CD4-positive, alpha-beta memory T cell (primary cell): Measurements from ENCODE around the gene TRIM66. TPM values are rescaled to one million over a fixed set of nuclear protein-coding genes. Genes with fewer than 3 reads are reported as not detected.
"Not testable (repeated sequence)": the region's sequence is repeated elsewhere in the genome, so short reads cannot be mapped to it uniquely, and the experiment has no call there.

ENCODE experiments used
- CTCF ChIA-PET: fragments of 350-600 bp; sonication (Branson Sonifier 250); formaldehyde crosslinking; loops from one replicate; lab custom pipeline; 2021; ENCODE audit warnings: inconsistent platforms; ENCODE audit not compliant: partially characterized antibody; lab: Charles Lee
- POLR2A ChIA-PET: fragments of 350-600 bp; sonication (Branson Sonifier 250); formaldehyde crosslinking; loops from one replicate; lab custom pipeline; 2021; ENCODE audit not compliant: partially characterized antibody; lab: Charles Lee
- DNase-seq, 5 donors: peaks; one replicate each; pipeline versions ENCODE4 v3.0.0 to v3.0.0-alpha.2; 2020 to 2022; ENCODE audit warnings: mixed read lengths in 1 of 5
- H3K27ac ChIP-seq: one replicate; pipeline ENCODE4 v1.7.0; 2013; ENCODE audit warnings: low read depth, low read length
- H3K27me3 ChIP-seq: 2 replicates; pipeline ENCODE4 v1.7.0; 2013; ENCODE audit warnings: mild to moderate bottlenecking, low read length, moderate library complexity; ENCODE audit not compliant: insufficient read depth
- H3K36me3 ChIP-seq: 2 replicates; pipeline ENCODE4 v1.7.0; 2013; ENCODE audit warnings: mild to moderate bottlenecking, low read length, moderate library complexity; ENCODE audit not compliant: insufficient read depth
- H3K4me1 ChIP-seq: 2 replicates; pipeline ENCODE4 v1.7.0; 2013; ENCODE audit warnings: mild to moderate bottlenecking, low read length, moderate library complexity; ENCODE audit not compliant: insufficient read depth
- H3K4me3 ChIP-seq, 2 donors: one replicate each; pipeline ENCODE4 v1.7.0; 2013; ENCODE audit warnings: low read length in 2 of 2, mild to moderate bottlenecking in 1 of 2
- H3K9me3 ChIP-seq, 2 donors: one replicate each; pipeline ENCODE4 v1.7.0; 2013; ENCODE audit warnings: low read length in 2 of 2, control low read depth in 1 of 2; ENCODE audit not compliant: control insufficient read depth in 1 of 2
- H3K27ac Mint-ChIP-seq, 7 donors: one replicate each; pipeline ENCODE4 v1.8.0; 2020 to 2021; ENCODE audit warnings: mixed read lengths in 7 of 7, mild to moderate bottlenecking in 6 of 7, inconsistent platforms in 3 of 7, moderate library complexity in 3 of 7
- H3K27me3 Mint-ChIP-seq, 2 donors: one replicate each; pipeline ENCODE4 v1.8.0; 2020 to 2021; ENCODE audit warnings: mixed read lengths in 2 of 2
- H3K36me3 Mint-ChIP-seq, 2 donors: one replicate each; pipeline ENCODE4 v1.8.0; 2020 to 2021; ENCODE audit warnings: mixed read lengths in 2 of 2, inconsistent platforms in 1 of 2, mild to moderate bottlenecking in 1 of 2
- H3K4me1 Mint-ChIP-seq, 4 donors: one replicate each; pipeline ENCODE4 v1.8.0; 2020 to 2021; ENCODE audit warnings: mixed read lengths in 4 of 4, mild to moderate bottlenecking in 1 of 4
- H3K4me3 Mint-ChIP-seq, 8 donors: one replicate each; pipeline ENCODE4 v1.8.0; 2020 to 2021; ENCODE audit warnings: mixed read lengths in 8 of 8, mild to moderate bottlenecking in 7 of 8, moderate library complexity in 6 of 8, inconsistent platforms in 3 of 8
- H3K9me3 Mint-ChIP-seq, 8 donors: one replicate each; pipeline ENCODE4 v1.8.0; 2020 to 2021; ENCODE audit warnings: mixed read lengths in 8 of 8, mild to moderate bottlenecking in 5 of 8, inconsistent platforms in 3 of 8, moderate library complexity in 1 of 8
- intact Hi-C: fragments of 100-400 bp; cut with micrococcal nuclease; formaldehyde crosslinking; loops from one replicate; pipeline ENCODE4 v1.15.1; 2023
- polyA plus RNA-seq, 2 donors: library from polyadenylated mRNA; unstranded; fragments of 300-500 nt; fragmentation: Illumina TruSeq; gene quantifications; one replicate each; pipeline ENCODE4 v1.2.3, GENCODE V29; 2021
- total RNA-seq, 2 experiments: library from RNA; stranded (reverse); gene quantifications; one replicate each; pipeline ENCODE4 v1.2.3, GENCODE V29; 2021

The TRIM66 gene
- total and polyA plus RNA-seq, 4 experiments from 2014 or later: 0.67 to 31.3 (median 25.0) TPM; not detected in 1

DNA sequence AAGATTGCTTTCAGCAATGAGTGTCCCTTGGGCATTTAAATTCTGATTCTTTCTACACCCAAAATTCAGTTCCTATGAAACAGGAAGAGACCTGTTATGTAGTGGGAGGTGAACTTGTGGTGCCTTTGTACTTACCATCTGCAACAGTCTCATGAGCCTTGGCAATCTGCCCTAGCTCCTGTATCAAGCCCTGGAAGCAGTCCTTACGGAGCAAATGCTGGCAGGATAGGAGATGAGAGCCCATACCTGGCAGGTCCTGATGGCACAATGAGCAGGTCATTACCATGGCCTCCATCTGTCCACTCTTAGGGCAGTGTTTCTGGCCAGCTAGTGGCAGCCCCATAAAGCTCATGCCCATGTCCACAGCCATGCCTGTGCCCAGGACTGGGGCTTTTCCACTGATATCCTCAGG is 10.8 kb downstream of the TRIM66 start:
- DNase-seq: no peak
- Histone ChIP-seq H3K4me3 (no peak overlapping the region), H3K36me3 (peaks cover 15% of the 10 kb centered on the region), H3K27ac (no peak overlapping the region), H3K27me3 (no peaks in the 10 kb centered on the region), H3K9me3 (no peaks in the 10 kb centered on the region), H3K4me1 (no peaks in the 10 kb centered on the region)
- no peaks in the 10 kb centered on the region for H3K27me3 Mint-ChIP-seq
- intact Hi-C loops: no loop called here
- H3K36me3 Mint-ChIP-seq: peaks cover 35 to 42% of the 10 kb centered on the region in 2 donors
- POLR2A ChIA-PET: interaction anchor here (1.6 kb wide), 1 partner anchor 11 kb away, joined by 6 read pairs; the partner anchor contains the start of genes RPL27A and TRIM66
- H3K4me1 Mint-ChIP-seq: no peaks in the 10 kb centered on the region
- CTCF ChIA-PET: interaction anchor here (0.6 kb wide), 1 partner anchor 1185 kb away, joined by 3 read pairs; no protein-coding TSS in a partner anchor
- H3K27ac Mint-ChIP-seq: no peak overlapping the region
- H3K4me3 Mint-ChIP-seq: no peak overlapping the region
- no peaks in the 10 kb centered on the region for H3K9me3 Mint-ChIP-seq

DNA sequence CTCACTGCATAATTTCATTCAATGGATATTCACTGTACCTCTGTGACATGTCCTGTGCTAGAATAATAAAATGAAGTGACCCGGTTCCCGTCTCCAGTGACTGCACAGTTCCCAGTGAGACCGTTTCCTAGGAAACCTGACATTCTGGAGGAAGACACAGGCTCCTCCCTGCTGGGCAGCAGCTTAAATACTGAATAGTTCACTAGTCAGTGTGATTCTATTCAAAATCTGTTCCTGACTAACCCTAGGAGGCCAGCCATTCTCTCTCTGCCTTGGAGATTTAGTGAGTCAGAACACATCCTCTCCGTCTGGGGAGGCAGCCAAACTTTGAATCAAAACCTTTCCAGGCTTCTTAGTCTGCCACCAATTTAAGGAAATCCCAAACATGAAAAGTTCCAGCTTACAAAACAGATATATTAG is 11.3 kb downstream of the TRIM66 start:
- Histone ChIP-seq H3K36me3 (peaks cover 15% of the 10 kb centered on the region), H3K27ac (no peak overlapping the region), H3K4me1 (no peaks in the 10 kb centered on the region), H3K27me3 (no peaks in the 10 kb centered on the region), H3K9me3 (no peaks in the 10 kb centered on the region), H3K4me3 (no peak overlapping the region)
- CTCF ChIA-PET: no interaction called here
- no peak for DNase-seq
- H3K36me3 Mint-ChIP-seq: peaks cover 38 to 47% of the 10 kb centered on the region in 2 donors
- no peaks in the 10 kb centered on the region for H3K9me3 Mint-ChIP-seq
- H3K4me1 Mint-ChIP-seq: peaks cover 0 to 2% (median 0%) of the 10 kb centered on the region in 4 donors
- intact Hi-C loops: no loop called here
- no peaks in the 10 kb centered on the region for H3K27me3 Mint-ChIP-seq
- H3K27ac Mint-ChIP-seq: no peak overlapping the region
- POLR2A ChIA-PET: interaction anchor here (1.6 kb wide), 1 partner anchor 11 kb away, joined by 6 read pairs; the partner anchor contains the start of genes RPL27A and TRIM66
- no peak overlapping the region for H3K4me3 Mint-ChIP-seq

DNA sequence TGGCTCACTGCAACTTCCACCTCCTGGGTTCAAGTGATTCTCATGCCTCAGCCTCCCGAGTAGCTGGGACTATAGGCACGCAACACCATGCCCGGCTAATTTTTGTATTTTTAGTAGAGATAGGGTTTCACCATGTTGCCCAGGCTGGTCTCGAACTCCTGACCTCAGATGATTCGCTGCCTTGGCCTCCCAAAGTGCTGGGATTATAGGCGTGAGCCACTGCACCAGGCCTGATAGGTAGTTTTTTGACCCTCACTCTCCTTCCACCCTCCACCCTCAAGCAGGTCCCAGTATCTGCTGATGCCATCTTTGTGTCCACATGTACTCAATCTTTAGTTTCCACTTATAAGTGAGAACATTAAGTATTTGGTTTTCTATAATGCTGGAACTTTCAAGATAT is 12.4 kb downstream of the TRIM66 start:
- H3K9me3 ChIP-seq, CTCF ChIA-PET, H3K9me3 Mint-ChIP-seq, DNase-seq, H3K4me3 ChIP-seq, H3K27me3 ChIP-seq, H3K27ac ChIP-seq, H3K4me1 Mint-ChIP-seq, H3K4me3 Mint-ChIP-seq, H3K4me1 ChIP-seq, H3K27me3 Mint-ChIP-seq, intact Hi-C loops, POLR2A ChIA-PET, H3K27ac Mint-ChIP-seq: not testable (repeated sequence)
- peaks cover 15% of the 10 kb centered on the region for H3K36me3 ChIP-seq
- H3K36me3 Mint-ChIP-seq: peaks cover 43 to 49% of the 10 kb centered on the region in 2 donors

DNA sequence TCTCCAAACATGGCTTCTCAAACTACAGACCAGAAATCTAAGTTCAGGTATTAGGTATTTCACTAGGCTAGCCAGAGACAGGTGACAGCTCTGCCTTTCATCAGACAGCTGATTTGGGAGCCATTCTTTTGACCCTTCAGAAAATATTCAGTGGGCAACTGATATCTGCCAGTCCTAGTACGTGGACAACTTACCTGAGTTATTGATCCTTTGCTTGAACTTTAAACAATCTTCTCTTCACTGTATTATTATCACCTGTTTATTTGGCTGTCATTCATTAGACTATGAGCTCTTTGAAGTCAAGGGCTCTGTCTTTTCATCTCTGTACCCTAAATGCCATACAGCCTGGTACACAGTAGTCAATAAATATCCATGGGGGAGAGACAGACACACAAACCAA is 17.2 kb downstream of the TRIM66 start:
- Histone ChIP-seq H3K4me3 (no peak overlapping the region), H3K27ac (no peak overlapping the region), H3K4me1 (no peaks in the 10 kb centered on the region), H3K36me3 (no peaks in the 10 kb centered on the region), H3K27me3 (no peaks in the 10 kb centered on the region), H3K9me3 (no peaks in the 10 kb centered on the region)
- no peak overlapping the region for H3K27ac Mint-ChIP-seq
- peaks cover 27 to 31% of the 10 kb centered on the region in 2 donors for H3K36me3 Mint-ChIP-seq
- no peaks in the 10 kb centered on the region for H3K27me3 Mint-ChIP-seq
- H3K4me3 Mint-ChIP-seq: no peak overlapping the region
- peaks cover 0 to 2% (median 0%) of the 10 kb centered on the region in 4 donors for H3K4me1 Mint-ChIP-seq
- intact Hi-C loops: no loop called here
- ChIA-PET CTCF (no interaction called here), POLR2A (no interaction called here)
- H3K9me3 Mint-ChIP-seq: no peaks in the 10 kb centered on the region
- DNase-seq: no peak

DNA sequence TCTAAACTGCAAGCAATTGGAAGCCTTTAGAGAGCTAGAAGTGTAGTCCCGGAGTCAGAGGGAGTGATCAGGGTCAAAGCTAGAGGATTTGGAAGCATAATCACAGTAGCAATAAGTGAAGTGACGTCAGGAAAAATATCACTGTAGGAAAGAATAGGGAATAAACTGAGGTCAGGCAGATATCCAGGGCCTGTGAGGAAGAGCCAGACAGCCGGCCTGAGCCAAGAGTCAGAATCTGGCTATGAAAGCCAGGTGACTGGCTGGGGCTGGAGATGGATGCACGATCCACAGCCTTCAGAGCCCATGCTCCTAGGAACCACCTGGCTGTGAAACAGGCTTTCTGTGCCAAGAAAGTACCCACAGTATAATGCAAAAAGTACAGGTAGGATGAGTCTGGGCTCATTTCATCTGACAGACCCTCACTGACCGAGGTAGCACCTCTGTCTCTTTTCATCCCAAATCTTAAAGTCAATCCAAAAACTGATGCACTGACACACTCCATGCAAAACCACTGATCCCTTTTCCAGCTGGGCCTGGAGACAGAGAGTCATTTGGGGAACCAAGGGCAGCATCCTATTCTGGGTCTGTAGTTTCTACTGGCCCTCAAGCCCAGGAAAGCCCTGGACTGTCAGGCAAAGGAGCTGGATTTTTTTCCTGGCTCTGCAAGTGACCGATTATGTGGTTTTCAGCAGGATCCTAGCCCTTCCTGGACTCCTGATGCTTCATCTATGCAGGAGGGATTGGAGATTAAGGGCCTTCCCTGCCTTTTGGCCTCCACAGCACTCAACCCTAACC is 21.3 kb downstream of the TRIM66 start:
- Mint-ChIP-seq H3K4me1 (no peaks in the 10 kb centered on the region), H3K4me3 (peak overlapping the region in 1 of 8 donors; percentile 1), H3K36me3 (peaks cover 7 to 25% of the 10 kb centered on the region in 2 donors), H3K27me3 (no peaks in the 10 kb centered on the region), H3K27ac (peak overlapping the region in 1 of 7 donors; percentile 22), H3K9me3 (no peaks in the 10 kb centered on the region)
- ChIA-PET POLR2A (no interaction called here), CTCF (no interaction called here)
- Histone ChIP-seq H3K9me3 (no peaks in the 10 kb centered on the region), H3K27ac (no peak overlapping the region), H3K27me3 (no peaks in the 10 kb centered on the region), H3K4me1 (no peaks in the 10 kb centered on the region), H3K4me3 (no peak overlapping the region), H3K36me3 (no peaks in the 10 kb centered on the region)
- DNase-seq: no peak
- intact Hi-C loops: no loop called here

DNA sequence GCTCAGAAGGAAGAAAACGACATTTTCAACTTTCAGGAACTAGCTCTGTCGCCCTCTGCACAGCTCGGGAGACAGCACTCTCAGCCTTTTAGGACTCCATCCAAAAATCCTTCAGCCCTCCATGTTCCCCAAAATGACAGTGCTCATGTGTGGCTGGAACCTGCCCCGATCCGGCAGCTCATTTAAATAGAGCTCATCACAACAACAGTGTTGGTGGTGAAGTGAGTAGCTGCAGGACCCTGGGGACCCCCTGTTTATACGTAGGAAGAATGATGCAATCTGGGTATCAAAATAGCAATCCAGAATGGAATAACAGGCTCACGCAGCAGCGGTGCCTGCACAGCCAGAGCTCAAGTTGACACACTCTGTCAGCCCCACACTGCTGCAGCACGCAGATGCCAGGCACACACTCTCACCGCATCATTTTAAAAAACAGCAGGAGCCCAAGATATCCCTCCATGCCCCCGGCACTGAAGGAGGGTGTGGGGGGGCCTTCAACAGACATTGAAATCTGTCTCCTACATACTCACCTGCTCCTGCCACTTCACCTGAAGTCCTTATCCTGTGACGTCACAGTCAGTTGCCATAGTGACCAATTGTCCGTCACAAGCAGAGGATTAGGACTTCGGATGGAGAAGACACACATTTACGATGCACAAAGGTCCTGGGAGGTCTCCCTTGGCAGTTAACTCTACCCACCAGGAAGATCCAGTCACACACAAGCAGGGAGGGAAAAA is 24.0 kb downstream of the TRIM66 start:
- Mint-ChIP-seq H3K4me1 (no peaks in the 10 kb centered on the region), H3K4me3 (no peak overlapping the region), H3K27ac (peak overlapping the region in 1 of 7 donors; percentile 22), H3K9me3 (no peaks in the 10 kb centered on the region), H3K27me3 (no peaks in the 10 kb centered on the region), H3K36me3 (peaks cover 12 to 14% of the 10 kb centered on the region in 2 donors)
- Histone ChIP-seq H3K27ac (no peak overlapping the region), H3K4me1 (no peaks in the 10 kb centered on the region), H3K4me3 (no peak overlapping the region), H3K36me3 (no peaks in the 10 kb centered on the region), H3K27me3 (no peaks in the 10 kb centered on the region), H3K9me3 (no peaks in the 10 kb centered on the region)
- intact Hi-C loops: no loop called here
- DNase-seq: no peak
- ChIA-PET CTCF (no interaction called here), POLR2A (no interaction called here)

DNA sequence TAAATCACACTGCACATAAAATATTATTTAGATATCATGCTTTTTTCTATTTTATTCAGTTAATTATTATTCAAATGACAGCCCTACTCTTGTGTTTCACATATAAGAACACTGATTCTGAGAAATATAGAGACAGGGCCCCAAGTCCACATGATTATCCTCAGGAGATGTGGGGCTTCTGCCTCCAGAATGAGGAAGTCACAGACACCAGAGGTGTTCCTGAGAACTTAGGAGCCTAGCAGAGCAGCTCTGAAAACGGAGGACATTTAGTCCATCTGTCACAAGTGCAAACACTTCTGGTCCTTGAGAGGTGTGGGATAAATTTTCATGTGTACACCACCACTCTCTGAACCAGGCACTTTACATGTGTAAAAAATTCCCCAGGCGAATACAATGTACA is 26.2 kb downstream of the TRIM66 start:
- H3K4me3 ChIP-seq: no peak overlapping the region
- H3K4me1 ChIP-seq: no peaks in the 10 kb centered on the region
- H3K9me3 ChIP-seq: no peaks in the 10 kb centered on the region
- H3K9me3 Mint-ChIP-seq: no peaks in the 10 kb centered on the region
- no peaks in the 10 kb centered on the region for H3K4me1 Mint-ChIP-seq
- no peak for DNase-seq
- CTCF ChIA-PET: interaction anchor here (1.7 kb wide), 1 partner anchor 11 kb away, joined by 7 read pairs; no protein-coding TSS in a partner anchor
- POLR2A ChIA-PET: no interaction called here
- no peak overlapping the region for H3K4me3 Mint-ChIP-seq
- H3K27me3 ChIP-seq: no peaks in the 10 kb centered on the region
- H3K27ac ChIP-seq: no peak overlapping the region
- H3K27ac Mint-ChIP-seq: peak overlapping the region in 2 of 7 donors; percentile 24 to 53
- H3K27me3 Mint-ChIP-seq: no peaks in the 10 kb centered on the region
- intact Hi-C loops: no loop called here
- H3K36me3 Mint-ChIP-seq: peaks cover 19 to 23% of the 10 kb centered on the region in 2 donors
- H3K36me3 ChIP-seq: no peaks in the 10 kb centered on the region
